ENCODE data around the gene TMA16.
A peak's percentile ranks its signal among the peaks of the same experiment; 100 is the strongest.

The TMA16 gene

DNA sequence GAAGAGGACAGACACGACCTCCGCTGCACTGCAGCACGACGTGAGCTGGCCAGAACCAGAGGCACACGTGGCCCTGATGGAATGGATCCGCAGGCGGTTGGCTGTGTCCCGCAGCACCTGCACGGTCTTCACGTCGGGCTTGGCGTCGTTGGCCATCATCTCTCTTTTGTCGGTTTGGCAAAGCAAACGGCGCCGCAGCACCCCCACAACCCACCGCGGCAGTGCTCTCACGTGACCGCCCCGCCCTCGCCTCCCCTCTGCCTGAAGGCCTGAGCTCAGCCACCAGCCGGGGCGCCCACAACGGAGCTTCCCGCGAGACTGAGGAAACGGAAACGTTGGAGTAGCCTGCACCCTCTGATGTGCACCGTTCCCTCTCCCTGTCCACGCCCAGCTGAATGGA lies 20.9 kb upstream of the TMA16 start, which contains the start of gene TKTL2:
Gene TKTL2 (minus strand): TSS at position 179 of the 400 bp plus-strand sequence. CDS start 20 bp downstream, at position 159.
- no CpG with 5 or more reads among the region's 32 CpGs for WGBS, 2 donors (ENCODE audit: extremely low coverage in 2 of 2, insufficient read length in 2 of 2, insufficient replicate concordance in 1 of 2)
- Histone ChIP-seq H3K27me3 (ENCODE audit: control insufficient read depth in 3 of 3, insufficient read depth in 3 of 3, low read depth in 1 of 3, low read length in 3 of 3) (no peaks in the 10 kb centered on the region), H3K9ac (ENCODE audit: low read depth, low read length, poor library complexity) (no peak within 1 kb of the TSS), H3K18ac (ENCODE audit: low read length) (peak within 1 kb of the TSS; percentile 38), H4K8ac (ENCODE audit: low read depth, low read length) (peak within 1 kb of the TSS; percentile 86), H2BK120ac (ENCODE audit: low read depth, low read length) (no peak within 1 kb of the TSS), H2AK5ac (ENCODE audit: low read depth, low read length) (peak within 1 kb of the TSS; percentile 26), H4K91ac (ENCODE audit: low read depth, low read length, poor library complexity) (no peak within 1 kb of the TSS), H3K9me3 (replicated peaks in 1 of 2; ENCODE audit: control insufficient read depth in 2 of 2, insufficient read depth in 1 of 2, low read depth in 1 of 2, low read length in 2 of 2) (no peaks in the 10 kb centered on the region), H3K14ac (ENCODE audit: low read length) (no peak within 1 kb of the TSS), H2AFZ (ENCODE audit: low read length) (no peak within 1 kb of the TSS), H3K4me2 (ENCODE audit: insufficient read depth, low read length, poor library complexity, severe bottlenecking) (no peak within 1 kb of the TSS), H3K23ac (ENCODE audit: low read depth, low read length, poor library complexity) (peak within 1 kb of the TSS; percentile 60), H2BK5ac (ENCODE audit: low read length) (no peak within 1 kb of the TSS), H3K4ac (ENCODE audit: low read length) (peak within 1 kb of the TSS; percentile 53), H2BK12ac (ENCODE audit: low read length) (no peak within 1 kb of the TSS), H3K79me1 (ENCODE audit: low read depth, low read length) (no peaks in the 10 kb centered on the region), H3K36me3 (replicated peaks in 1 of 2; ENCODE audit: control insufficient read depth in 2 of 2, insufficient read depth in 2 of 2, low read length in 2 of 2) (no peaks in the 10 kb centered on the region), H2BK15ac (ENCODE audit: low read length) (no peak within 1 kb of the TSS), H3K27ac (replicated peaks; ENCODE audit: low read length) (no peak within 1 kb of the TSS), H3K4me1 (ENCODE audit: control insufficient read depth in 2 of 2, insufficient read depth in 1 of 2, low read depth in 1 of 2, low read length in 2 of 2) (no peaks in the 10 kb centered on the region), H3K4me3 (ENCODE audit: low read length in 2 of 2) (peak within 1 kb of the TSS in 1 of 2 donors; percentile 49)
- DNase-seq (ENCODE audit: low spot score): no peak

DNA sequence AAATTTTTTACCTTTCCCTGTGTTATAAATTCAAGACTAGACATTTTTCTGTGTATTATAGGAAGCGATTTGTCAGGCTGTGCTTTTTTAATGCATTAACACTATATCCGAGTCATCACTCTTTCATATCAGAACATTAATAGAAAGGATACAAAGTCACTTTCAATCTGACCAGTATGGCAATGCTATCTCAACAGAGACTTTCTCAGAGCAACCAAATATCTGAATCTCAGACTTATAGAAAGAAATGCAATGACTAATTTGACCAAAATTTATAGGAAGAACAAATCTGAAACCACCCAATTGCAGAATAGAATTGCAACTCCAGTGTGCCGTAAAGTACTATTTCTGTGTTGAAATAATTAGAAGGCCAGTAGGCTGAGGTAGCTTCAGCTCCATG lies 20.5 kb upstream of the TMA16 start:
- no peaks in the 10 kb centered on the region for H3K9me3 ChIP-seq (replicated peaks in 1 of 2; ENCODE audit: control insufficient read depth in 2 of 2, insufficient read depth in 1 of 2, low read depth in 1 of 2, low read length in 2 of 2)
- H3K79me1 ChIP-seq (ENCODE audit: low read depth, low read length): no peaks in the 10 kb centered on the region
- WGBS, 2 donors (ENCODE audit: extremely low coverage in 2 of 2, insufficient read length in 2 of 2, insufficient replicate concordance in 1 of 2): no CpG with 5 or more reads among the region's 3 CpGs
- no peak for DNase-seq (ENCODE audit: low spot score)
- H2BK120ac ChIP-seq (ENCODE audit: low read depth, low read length): no peak overlapping the region
- H2BK5ac ChIP-seq (ENCODE audit: low read length): no peak overlapping the region
- no peak overlapping the region for H3K9ac ChIP-seq (ENCODE audit: low read depth, low read length, poor library complexity)
- no peak overlapping the region for H2AK5ac ChIP-seq (ENCODE audit: low read depth, low read length)
- H3K36me3 ChIP-seq (replicated peaks in 1 of 2; ENCODE audit: control insufficient read depth in 2 of 2, insufficient read depth in 2 of 2, low read length in 2 of 2): no peaks in the 10 kb centered on the region
- no peaks in the 10 kb centered on the region for H3K4me1 ChIP-seq (ENCODE audit: control insufficient read depth in 2 of 2, insufficient read depth in 1 of 2, low read depth in 1 of 2, low read length in 2 of 2)
- H4K91ac ChIP-seq (ENCODE audit: low read depth, low read length, poor library complexity): no peak overlapping the region
- H2BK12ac ChIP-seq (ENCODE audit: low read length): no peak overlapping the region
- no peaks in the 10 kb centered on the region for H3K27me3 ChIP-seq (ENCODE audit: control insufficient read depth in 3 of 3, insufficient read depth in 3 of 3, low read depth in 1 of 3, low read length in 3 of 3)
- H3K4ac ChIP-seq (ENCODE audit: low read length): no peak overlapping the region
- no peak overlapping the region for H3K23ac ChIP-seq (ENCODE audit: low read depth, low read length, poor library complexity)
- H4K8ac ChIP-seq (ENCODE audit: low read depth, low read length): no peak overlapping the region
- no peak overlapping the region for H2AFZ ChIP-seq (ENCODE audit: low read length)
- no peak overlapping the region for H3K18ac ChIP-seq (ENCODE audit: low read length)
- no peak overlapping the region for H3K4me3 ChIP-seq (ENCODE audit: low read length in 2 of 2)
- H3K27ac ChIP-seq (replicated peaks; ENCODE audit: low read length): no peak overlapping the region
- H2BK15ac ChIP-seq (ENCODE audit: low read length): no peak overlapping the region
- H3K4me2 ChIP-seq (ENCODE audit: insufficient read depth, low read length, poor library complexity, severe bottlenecking): no peak overlapping the region
- H3K14ac ChIP-seq (ENCODE audit: low read length): no peak overlapping the region

DNA sequence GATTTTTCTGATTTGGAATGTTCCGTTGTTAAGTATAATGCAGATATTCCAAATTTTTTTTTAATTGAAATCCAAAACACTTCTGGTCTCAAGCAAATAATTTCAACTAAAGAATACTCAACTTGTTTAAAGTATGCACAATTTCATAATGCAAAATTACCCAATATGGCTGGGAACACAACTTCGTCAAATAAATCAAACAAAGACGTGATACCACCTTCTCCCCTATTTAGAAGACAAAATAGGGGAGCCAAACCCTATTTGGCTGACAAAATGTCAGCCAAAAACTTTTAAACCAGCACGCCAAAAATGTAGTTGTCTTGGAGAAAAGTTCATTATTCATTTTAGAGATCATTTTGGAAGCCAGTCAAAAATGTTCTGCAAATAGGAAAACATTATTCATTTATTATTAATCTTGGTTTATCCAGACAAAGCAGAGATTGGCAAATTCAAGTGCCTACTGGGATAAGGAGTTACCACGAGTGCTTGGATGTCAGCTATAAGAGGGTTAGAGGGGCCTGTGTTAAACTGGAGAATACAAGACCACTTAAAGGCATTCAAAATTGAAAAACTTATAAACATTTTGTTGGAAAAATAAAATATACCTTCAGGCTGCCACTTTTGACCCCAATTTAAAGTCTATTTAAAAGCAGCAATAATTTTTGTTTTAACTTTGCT lies 17.6 kb upstream of the TMA16 start:
- no peak overlapping the region for H2BK15ac ChIP-seq (ENCODE audit: low read length)
- H3K27me3 ChIP-seq (ENCODE audit: control insufficient read depth in 3 of 3, insufficient read depth in 3 of 3, low read depth in 1 of 3, low read length in 3 of 3): peaks cover 0 to 5% (median 0%) of the 10 kb centered on the region in 3 experiments
- no peak overlapping the region for H3K14ac ChIP-seq (ENCODE audit: low read length)
- H3K4me3 ChIP-seq (ENCODE audit: low read length in 2 of 2): no peak overlapping the region
- no peaks in the 10 kb centered on the region for H3K9me3 ChIP-seq (replicated peaks in 1 of 2; ENCODE audit: control insufficient read depth in 2 of 2, insufficient read depth in 1 of 2, low read depth in 1 of 2, low read length in 2 of 2)
- H2AFZ ChIP-seq (ENCODE audit: low read length): no peak overlapping the region
- no peak for DNase-seq (ENCODE audit: low spot score)
- no peak overlapping the region for H4K8ac ChIP-seq (ENCODE audit: low read depth, low read length)
- H3K23ac ChIP-seq (ENCODE audit: low read depth, low read length, poor library complexity): no peak overlapping the region
- no peak overlapping the region for H3K27ac ChIP-seq (replicated peaks; ENCODE audit: low read length)
- H3K36me3 ChIP-seq (replicated peaks in 1 of 2; ENCODE audit: control insufficient read depth in 2 of 2, insufficient read depth in 2 of 2, low read length in 2 of 2): no peaks in the 10 kb centered on the region
- no peak overlapping the region for H3K18ac ChIP-seq (ENCODE audit: low read length)
- no CpG with 5 or more reads among the region's 5 CpGs for WGBS, 2 donors (ENCODE audit: extremely low coverage in 2 of 2, insufficient read length in 2 of 2, insufficient replicate concordance in 1 of 2)
- no peak overlapping the region for H2BK120ac ChIP-seq (ENCODE audit: low read depth, low read length)
- H3K9ac ChIP-seq (ENCODE audit: low read depth, low read length, poor library complexity): no peak overlapping the region
- H3K79me1 ChIP-seq (ENCODE audit: low read depth, low read length): no peaks in the 10 kb centered on the region
- no peak overlapping the region for H2BK12ac ChIP-seq (ENCODE audit: low read length)
- H3K4ac ChIP-seq (ENCODE audit: low read length): no peak overlapping the region
- H3K4me2 ChIP-seq (ENCODE audit: insufficient read depth, low read length, poor library complexity, severe bottlenecking): no peak overlapping the region
- H2BK5ac ChIP-seq (ENCODE audit: low read length): no peak overlapping the region
- no peak overlapping the region for H4K91ac ChIP-seq (ENCODE audit: low read depth, low read length, poor library complexity)
- no peak overlapping the region for H2AK5ac ChIP-seq (ENCODE audit: low read depth, low read length)
- H3K4me1 ChIP-seq (ENCODE audit: control insufficient read depth in 2 of 2, insufficient read depth in 1 of 2, low read depth in 1 of 2, low read length in 2 of 2): no peaks in the 10 kb centered on the region

DNA sequence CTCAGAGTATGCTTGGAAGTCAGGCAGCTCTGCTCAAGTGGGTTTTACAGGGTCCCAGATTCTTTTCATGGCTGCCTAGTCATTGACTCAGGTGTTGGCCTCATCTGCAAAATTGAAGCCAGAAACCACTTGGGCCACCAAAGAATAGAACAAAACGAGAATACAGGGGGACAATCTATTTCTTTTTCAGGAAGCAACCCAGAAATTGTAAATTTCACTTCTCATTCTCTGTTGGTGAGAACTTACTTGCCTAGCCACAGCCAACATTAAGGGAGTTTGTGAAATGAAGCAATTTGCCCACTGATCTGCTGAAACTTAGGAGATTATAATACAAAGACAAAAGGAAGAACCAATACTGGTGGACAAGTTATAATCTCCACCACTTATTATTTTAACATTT lies 12.3 kb upstream of the TMA16 start:
- no peak overlapping the region for H3K4me3 ChIP-seq (ENCODE audit: low read length in 2 of 2)
- H3K4me2 ChIP-seq (ENCODE audit: insufficient read depth, low read length, poor library complexity, severe bottlenecking): no peak overlapping the region
- no peak overlapping the region for H3K27ac ChIP-seq (replicated peaks; ENCODE audit: low read length)
- no peak overlapping the region for H3K18ac ChIP-seq (ENCODE audit: low read length)
- no peaks in the 10 kb centered on the region for H3K4me1 ChIP-seq (ENCODE audit: control insufficient read depth in 2 of 2, insufficient read depth in 1 of 2, low read depth in 1 of 2, low read length in 2 of 2)
- DNase-seq (ENCODE audit: low spot score): no peak
- H3K23ac ChIP-seq (ENCODE audit: low read depth, low read length, poor library complexity): no peak overlapping the region
- no peak overlapping the region for H2BK120ac ChIP-seq (ENCODE audit: low read depth, low read length)
- H3K4ac ChIP-seq (ENCODE audit: low read length): no peak overlapping the region
- H2BK12ac ChIP-seq (ENCODE audit: low read length): no peak overlapping the region
- H3K9ac ChIP-seq (ENCODE audit: low read depth, low read length, poor library complexity): no peak overlapping the region
- no peaks in the 10 kb centered on the region for H3K36me3 ChIP-seq (replicated peaks in 1 of 2; ENCODE audit: control insufficient read depth in 2 of 2, insufficient read depth in 2 of 2, low read length in 2 of 2)
- H2BK15ac ChIP-seq (ENCODE audit: low read length): no peak overlapping the region
- H3K79me1 ChIP-seq (ENCODE audit: low read depth, low read length): no peaks in the 10 kb centered on the region
- no peak overlapping the region for H2AFZ ChIP-seq (ENCODE audit: low read length)
- WGBS, 2 donors (ENCODE audit: extremely low coverage in 2 of 2, insufficient read length in 2 of 2, insufficient replicate concordance in 1 of 2): no CpG with 5 or more reads among the region's 1 CpG
- H3K27me3 ChIP-seq (ENCODE audit: control insufficient read depth in 3 of 3, insufficient read depth in 3 of 3, low read depth in 1 of 3, low read length in 3 of 3): peaks cover 0 to 15% (median 0%) of the 10 kb centered on the region in 3 experiments
- no peak overlapping the region for H3K14ac ChIP-seq (ENCODE audit: low read length)
- no peak overlapping the region for H2BK5ac ChIP-seq (ENCODE audit: low read length)
- H4K91ac ChIP-seq (ENCODE audit: low read depth, low read length, poor library complexity): no peak overlapping the region
- no peaks in the 10 kb centered on the region for H3K9me3 ChIP-seq (replicated peaks in 1 of 2; ENCODE audit: control insufficient read depth in 2 of 2, insufficient read depth in 1 of 2, low read depth in 1 of 2, low read length in 2 of 2)
- H2AK5ac ChIP-seq (ENCODE audit: low read depth, low read length): no peak overlapping the region
- no peak overlapping the region for H4K8ac ChIP-seq (ENCODE audit: low read depth, low read length)

Data from neuronal stem cell (in vitro differentiated cells).